ENCODE measurements around the gene RBM8A. TPM values are rescaled to one million over a fixed set of nuclear protein-coding genes. Genes with fewer than 3 reads are reported as not detected.
"Not testable (repeated sequence)": the region's sequence is repeated elsewhere in the genome, so short reads cannot be mapped to it uniquely, and the experiment has no call there.

The RBM8A gene
- total RNA-seq, 4 donors from 2014 or later, result 75.7 to 135 (median 117) TPM

DNA sequence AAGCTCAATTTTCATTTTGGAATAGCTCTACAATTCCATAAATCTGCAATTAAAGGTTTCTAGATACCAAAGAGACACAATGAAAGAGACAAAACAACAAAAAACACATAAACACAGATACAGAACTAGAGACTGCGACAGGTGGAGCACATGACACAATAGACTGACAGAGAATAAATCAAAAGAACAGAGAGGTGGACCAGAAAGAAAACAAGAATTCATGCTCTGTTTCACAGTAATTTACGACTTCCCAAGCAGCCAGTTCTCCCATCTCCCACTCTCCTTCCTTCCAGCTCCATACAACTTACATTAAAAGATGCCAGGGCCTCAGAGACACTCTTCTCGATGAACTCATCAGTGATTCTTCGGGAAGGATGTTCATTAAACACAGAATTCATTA lies 15.1 kb upstream of the RBM8A start:
- Histone ChIP-seq H3K4me1 (peaks cover 0 to 2% (median 0%) of the 10 kb centered on the region in 3 donors), H3K27me3 (no peaks in the 10 kb centered on the region), H3K36me3 (peaks cover 0 to 93% of the 10 kb centered on the region in 2 donors), H3K4me3 (no peak overlapping the region), H3K27ac (no peak overlapping the region), H3K9me3 (no peaks in the 10 kb centered on the region)
- ATAC-seq, result no peak
- 73 to 100% methylated on average over 3 to 4 of the region's 4 CpGs for WGBS, 2 donors (ENCODE audit: low coverage in 1 of 2)
- TF ChIP-seq POLR2AphosphoS5 (IDR thresholded peaks at IDR 0.05) (no peak), CTCF (IDR thresholded peaks at IDR 0.05) (no peak), POLR2A (IDR thresholded peaks at IDR 0.05) (no peak), EP300 (IDR thresholded peaks at IDR 0.05) (no peak)

DNA sequence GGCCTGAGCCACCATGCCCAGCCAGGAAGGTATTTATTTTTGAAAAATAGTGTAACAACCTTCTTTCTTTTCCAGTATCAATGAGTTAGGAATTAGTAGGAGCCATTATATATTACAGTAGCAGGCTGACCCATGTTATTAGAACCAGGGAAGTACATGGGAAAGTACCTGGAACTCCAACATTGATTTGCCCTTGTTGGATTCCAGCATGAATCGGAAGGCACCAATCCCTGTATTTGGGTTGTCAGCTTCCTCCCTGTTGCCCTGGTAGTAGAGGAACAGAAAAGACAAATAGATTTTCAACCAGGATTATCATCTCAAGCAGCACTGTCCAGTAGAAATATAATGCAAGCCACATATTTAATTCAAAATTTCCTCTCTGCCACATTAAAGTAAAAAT lies 10.2 kb upstream of the RBM8A start:
- no peak overlapping the region for H3K27ac ChIP-seq
- WGBS, 2 donors (ENCODE audit: low coverage in 1 of 2), result 43 to 71% methylated on average over 1 of the region's 1 CpG
- H3K4me1 ChIP-seq, result no peaks in the 10 kb centered on the region
- ATAC-seq, result no peak
- no peaks in the 10 kb centered on the region for H3K27me3 ChIP-seq
- H3K4me3 ChIP-seq, result no peak overlapping the region
- TF ChIP-seq CTCF (IDR thresholded peaks at IDR 0.05) (no peak), POLR2AphosphoS5 (IDR thresholded peaks at IDR 0.05) (no peak), POLR2A (IDR thresholded peaks at IDR 0.05) (no peak)
- H3K9me3 ChIP-seq, result no peaks in the 10 kb centered on the region
- peaks cover 0 to 93% of the 10 kb centered on the region in 2 donors for H3K36me3 ChIP-seq

DNA sequence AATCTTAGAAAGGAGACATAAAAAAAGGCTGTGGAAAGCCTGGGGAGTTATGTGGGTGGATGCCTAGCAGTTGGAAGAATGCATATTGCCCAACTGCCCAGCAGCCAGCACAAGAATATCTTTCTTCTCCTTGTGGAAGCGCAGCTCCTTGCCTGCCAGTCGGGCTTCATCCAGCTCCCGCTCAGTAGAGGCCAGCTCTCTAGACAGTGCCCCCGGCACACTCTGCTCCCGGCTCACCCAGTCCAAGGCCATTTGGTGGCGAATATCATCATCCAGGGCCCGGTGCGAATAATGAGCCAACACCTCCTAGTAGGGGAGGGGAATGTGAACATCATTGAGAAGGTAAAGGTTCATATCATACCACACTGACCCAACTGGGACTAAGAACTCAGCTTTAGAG lies 9.0 kb upstream of the RBM8A start:
- 70% methylated on average over 4 of the region's 8 CpGs; no CpG with 5 or more reads in 1 of the 2 donors for WGBS, 2 donors (ENCODE audit: low coverage in 1 of 2)

DNA sequence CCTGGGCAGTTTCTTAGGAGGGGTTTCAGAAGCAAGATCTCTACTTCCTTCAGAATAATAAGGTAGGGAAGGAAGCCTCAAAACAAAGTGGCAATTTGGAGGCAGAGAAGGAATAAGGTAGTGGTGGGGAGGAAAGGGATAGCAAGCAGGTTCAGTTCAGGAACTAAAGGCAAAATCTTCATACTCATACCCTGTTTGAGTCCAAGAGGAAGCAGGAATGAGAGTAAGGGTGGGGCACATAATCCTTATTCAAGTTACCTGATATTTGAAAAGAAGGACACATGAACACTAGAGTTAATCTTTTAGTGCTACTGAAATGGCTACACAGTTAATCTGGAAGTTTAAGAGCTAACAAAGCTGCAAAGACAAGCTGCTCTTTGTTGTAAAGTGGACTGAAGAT lies 8.4 kb upstream of the RBM8A start:
- no peaks in the 10 kb centered on the region for H3K4me1 ChIP-seq
- H3K27me3 ChIP-seq, result no peaks in the 10 kb centered on the region
- H3K4me3 ChIP-seq, result no peak overlapping the region
- no peak overlapping the region for H3K27ac ChIP-seq
- no peaks in the 10 kb centered on the region for H3K9me3 ChIP-seq
- TF ChIP-seq POLR2AphosphoS5 (IDR thresholded peaks at IDR 0.05) (no peak), POLR2A (IDR thresholded peaks at IDR 0.05) (no peak), EP300 (IDR thresholded peaks at IDR 0.05) (no peak), CTCF (IDR thresholded peaks at IDR 0.05) (no peak)
- ATAC-seq, result no peak
- peaks cover 0 to 91% of the 10 kb centered on the region in 2 donors for H3K36me3 ChIP-seq

More for the DNA sequence above, 9.0 kb upstream of the RBM8A start:
- Histone ChIP-seq H3K36me3 (peaks cover 0 to 92% of the 10 kb centered on the region in 2 donors), H3K27ac (no peak overlapping the region), H3K9me3 (no peaks in the 10 kb centered on the region), H3K4me3 (no peak overlapping the region), H3K4me1 (no peaks in the 10 kb centered on the region), H3K27me3 (no peaks in the 10 kb centered on the region)
- no peak for TF ChIP-seq CTCF (IDR thresholded peaks at IDR 0.05)
- no peak for TF ChIP-seq POLR2A (IDR thresholded peaks at IDR 0.05)
- TF ChIP-seq EP300 (IDR thresholded peaks at IDR 0.05), result no peak
- ATAC-seq, result no peak

- peaks cover 0 to 11% (median 0%) of the 10 kb centered on the region in 3 donors for H3K4me1 ChIP-seq
- 34% methylated on average over 4 of the region's 9 CpGs; no CpG with 5 or more reads in 1 of the 2 donors for WGBS, 2 donors (ENCODE audit: low coverage in 1 of 2)
- H3K27ac ChIP-seq, H3K27me3 ChIP-seq, ATAC-seq, H3K9me3 ChIP-seq, H3K4me3 ChIP-seq: not testable (repeated sequence)
- peaks cover 0 to 70% of the 10 kb centered on the region in 2 donors for H3K36me3 ChIP-seq
These were observed 5.3 kb upstream of the RBM8A start for GRCh38 chr1:145932522-145933009.

Measured in gastroesophageal sphincter (tissue), 4 donors.